GM18498 (cell line): Measurements from ENCODE around the gene ZNF501.
A peak's percentile ranks its signal among the peaks of the same experiment; 100 is the strongest.

Experiments
- ATAC-seq: cut with Tn5 transposase; IDR thresholded peaks from one replicate; pipeline ENCODE4 v1.9.1; 2021; ENCODE audit warnings: mild to moderate bottlenecking, moderate library complexity; ENCODE audit not compliant: unreplicated experiment

Gene ZNF501

DNA sequence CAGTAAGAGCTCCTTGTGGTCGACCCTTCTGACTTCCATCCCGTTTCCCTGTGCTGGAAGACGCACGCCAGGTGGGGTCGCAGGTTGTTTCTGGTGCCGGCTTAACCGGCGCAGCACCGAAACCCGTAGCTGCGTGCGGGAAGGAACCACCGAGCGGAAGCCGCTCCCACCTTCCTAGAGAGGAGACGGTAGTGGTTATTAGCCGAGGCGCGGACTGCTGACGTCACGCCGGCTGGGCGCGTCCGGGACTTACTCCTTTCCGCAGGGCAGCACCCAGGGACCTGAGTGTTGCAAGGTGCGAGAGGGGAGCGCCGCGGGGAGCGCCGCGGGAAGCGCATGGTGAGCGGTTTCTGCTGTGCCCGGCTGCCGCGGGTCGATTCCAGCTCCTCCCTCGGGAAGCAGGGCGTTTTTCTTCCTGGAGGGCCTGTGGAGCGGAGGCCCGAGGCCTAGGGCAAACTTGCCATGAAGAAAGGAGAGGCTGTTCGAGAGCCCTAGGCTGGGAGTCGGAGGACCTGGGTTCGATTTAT is at the start of gene ZNF501:
Gene ZNF501, plus strand, starts transcription at position 252 of the 527 bp plus-strand sequence. CDS start 4,787 bp downstream, outside the sequence.
- ATAC-seq, result peak; percentile 94

DNA sequence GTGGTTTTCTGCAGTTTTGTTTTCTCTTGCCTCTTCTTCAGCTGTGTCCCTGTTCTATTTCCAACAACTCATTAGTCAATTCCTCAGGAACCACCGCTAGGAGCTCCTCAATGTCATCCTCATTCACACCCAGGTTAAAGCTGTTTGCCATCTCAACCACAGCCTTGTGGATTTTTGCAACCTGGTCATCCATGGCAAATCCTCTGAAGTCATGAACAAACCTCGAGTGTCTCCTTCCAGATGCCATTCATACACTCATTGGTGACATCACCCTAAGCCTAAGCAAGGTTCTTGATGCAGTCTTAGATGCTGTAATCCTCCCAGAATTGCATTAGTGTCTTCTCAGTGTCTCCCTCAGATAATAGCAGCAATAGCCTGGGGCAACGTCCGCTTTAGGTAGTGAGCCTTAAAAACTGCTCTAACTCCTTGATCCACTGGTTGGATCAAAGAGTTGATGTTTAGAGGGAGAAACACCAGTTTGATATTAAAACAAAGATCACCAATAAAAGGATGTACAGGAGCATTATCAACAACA is 48.4 kb upstream of the ZNF501 start:
- ATAC-seq, result no peak

DNA sequence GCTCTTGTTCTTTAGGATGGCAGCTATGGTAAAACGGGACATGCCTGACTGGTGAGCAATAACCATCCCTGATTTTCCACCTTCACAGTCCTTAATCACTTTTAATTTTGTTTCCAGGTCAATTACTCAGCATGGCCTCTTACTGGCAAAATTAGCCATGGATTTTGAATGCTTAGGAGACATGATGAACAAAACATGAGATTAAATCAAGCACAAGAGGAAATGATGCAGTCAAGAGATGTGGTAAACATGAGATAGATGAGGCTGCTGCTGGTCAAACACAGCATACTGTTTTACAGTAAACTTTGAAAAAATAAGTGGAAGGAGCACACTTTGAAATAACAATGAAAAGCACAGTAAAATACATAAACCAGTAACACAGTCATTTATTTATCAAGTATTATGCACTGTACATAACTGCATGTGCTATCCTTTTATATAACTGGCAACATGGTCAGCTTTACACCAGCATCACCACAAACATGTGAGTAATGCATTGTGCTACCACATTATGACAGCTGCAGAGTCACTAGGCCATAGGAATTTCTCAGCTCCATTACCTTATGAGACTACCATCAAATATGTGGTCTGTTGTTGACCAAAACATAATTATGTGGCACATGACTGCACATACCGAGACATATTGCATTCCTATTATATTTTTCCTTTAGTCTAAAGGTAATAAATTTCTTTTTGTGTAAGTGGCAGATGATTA is 47.1 kb upstream of the ZNF501 start:
- ATAC-seq, result no peak

DNA sequence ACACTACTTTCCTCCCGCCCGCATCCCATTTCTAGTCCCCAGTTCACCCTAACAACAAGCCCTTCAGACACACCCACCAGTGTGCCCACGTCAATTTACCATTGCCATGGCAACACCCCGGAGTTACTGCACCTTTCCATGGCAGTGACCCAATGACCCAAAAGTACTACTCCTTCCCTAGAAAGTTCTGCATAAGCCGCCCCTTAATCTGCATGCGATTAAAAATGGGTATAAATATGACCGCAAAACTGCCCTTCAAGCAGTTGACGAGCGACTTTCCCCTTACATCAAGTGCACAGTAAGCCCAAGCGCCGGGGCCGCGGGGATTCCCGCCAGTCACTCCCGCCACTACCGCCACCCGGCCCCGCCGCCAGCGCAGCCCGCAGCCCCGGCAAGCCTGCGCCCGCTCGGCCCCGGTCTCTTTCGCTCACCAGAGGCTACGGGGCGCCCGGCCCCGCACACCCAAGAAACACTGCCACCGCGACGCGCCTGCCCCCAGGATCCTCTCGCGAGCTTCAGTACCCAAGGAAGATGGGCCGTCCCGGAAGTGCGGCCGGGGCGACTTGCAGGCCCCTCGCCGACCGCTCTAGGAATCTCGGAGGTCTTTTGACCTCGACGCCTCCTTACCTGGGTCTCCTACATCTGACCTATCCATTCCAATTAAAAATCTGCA is 44.2 kb upstream of the ZNF501 start:
- ATAC-seq, result peak; percentile 93

DNA sequence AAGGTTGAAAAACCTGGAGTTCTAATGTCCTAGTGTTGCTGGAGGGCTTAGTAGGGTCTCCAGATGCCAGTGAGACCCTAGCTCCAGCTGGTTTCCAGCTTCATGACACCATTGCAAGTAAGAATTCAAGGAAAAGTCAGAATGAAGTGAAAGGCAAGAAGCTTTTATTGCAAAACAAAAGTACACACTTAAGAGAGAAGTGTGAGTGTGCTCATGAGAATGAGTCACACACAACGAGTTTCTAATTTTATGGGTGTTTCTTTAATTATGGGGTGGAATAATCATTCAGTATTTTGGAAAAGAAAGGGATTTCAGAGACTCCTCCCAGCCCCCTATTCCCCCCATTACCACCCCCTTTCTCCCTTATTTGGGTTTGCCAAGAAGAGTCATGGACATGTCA is 41.5 kb upstream of the ZNF501 start:
- ATAC-seq, result no peak

DNA sequence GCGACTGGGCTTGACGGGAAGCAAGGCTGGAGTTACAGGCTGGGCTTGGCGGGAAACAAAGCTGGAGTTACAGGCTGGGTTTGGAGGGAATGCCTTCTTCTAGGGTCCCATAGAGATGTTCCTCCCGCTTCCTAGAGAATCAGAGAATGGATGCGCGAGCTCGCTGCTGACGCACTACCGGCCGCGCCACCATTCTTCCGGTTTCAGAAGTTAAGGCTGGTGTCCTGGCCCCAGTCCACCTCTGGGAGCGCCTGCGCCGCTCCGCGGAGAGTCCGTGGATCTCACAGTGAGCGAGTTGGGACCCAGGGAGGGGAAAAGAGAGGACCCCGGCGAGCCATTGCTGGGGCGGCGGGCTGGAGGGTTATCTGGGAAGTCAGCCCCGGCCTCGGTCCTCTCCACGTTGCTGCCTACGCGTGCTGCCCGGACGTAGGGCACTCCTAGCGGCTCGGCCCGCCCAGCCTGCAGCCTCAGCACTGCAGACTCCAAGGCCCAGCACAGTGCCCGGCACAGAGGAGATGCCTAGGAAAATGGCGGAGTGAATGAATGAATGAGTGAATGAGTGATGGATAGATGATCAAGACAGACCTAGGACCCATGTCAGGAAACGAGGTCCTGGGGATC is 16.9 kb upstream of the ZNF501 start, which contains the start of gene ZNF502:
Gene ZNF502, plus strand, starts transcription at position 206 of the 621 bp plus-strand sequence. CDS start 7,602 bp downstream, outside the sequence.
- no peak for ATAC-seq

DNA sequence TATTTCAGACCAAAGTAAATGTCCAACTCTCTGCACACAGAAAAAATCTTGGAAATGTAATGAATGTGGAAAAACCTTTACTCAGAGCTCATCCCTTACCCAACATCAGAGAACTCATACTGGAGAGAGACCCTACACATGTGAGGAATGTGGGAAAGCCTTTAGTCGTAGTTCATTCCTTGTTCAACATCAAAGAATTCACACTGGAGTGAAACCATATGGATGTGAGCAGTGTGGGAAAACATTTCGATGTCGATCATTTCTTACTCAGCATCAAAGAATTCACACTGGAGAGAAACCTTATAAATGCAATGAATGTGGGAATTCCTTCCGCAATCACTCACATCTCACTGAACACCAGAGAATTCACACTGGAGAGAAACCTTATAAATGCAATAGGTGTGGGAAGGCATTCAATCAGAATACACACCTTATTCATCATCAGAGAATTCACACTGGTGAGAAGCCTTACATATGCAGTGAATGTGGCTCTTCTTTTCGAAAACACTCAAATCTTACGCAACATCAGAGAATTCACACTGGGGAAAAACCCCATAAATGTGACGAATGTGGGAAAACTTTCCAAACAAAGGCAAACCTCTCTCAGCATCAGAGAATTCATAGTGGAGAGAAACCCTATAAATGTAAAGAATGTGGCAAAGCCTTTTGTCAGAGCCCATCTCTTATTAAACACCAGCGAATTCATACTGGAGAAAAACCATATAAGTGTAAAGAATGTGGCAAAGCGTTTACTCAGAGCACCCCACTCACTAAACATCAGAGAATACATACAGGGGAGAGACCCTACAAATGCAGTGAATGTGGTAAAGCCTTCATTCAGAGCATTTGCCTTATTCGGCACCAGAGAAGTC is 8.0 kb upstream of the ZNF501 start:
- no peak for ATAC-seq

DNA sequence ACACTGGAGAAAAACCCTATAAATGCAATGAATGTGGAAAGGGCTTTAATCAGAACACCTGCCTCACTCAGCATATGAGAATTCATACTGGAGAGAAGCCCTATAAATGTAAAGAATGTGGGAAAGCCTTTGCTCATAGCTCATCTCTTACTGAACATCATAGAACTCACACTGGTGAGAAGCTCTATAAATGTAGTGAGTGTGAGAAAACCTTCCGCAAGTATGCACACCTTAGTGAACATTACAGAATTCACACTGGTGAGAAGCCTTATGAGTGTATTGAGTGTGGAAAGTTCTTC is 7.4 kb upstream of the ZNF501 start:
- ATAC-seq, result no peak

DNA sequence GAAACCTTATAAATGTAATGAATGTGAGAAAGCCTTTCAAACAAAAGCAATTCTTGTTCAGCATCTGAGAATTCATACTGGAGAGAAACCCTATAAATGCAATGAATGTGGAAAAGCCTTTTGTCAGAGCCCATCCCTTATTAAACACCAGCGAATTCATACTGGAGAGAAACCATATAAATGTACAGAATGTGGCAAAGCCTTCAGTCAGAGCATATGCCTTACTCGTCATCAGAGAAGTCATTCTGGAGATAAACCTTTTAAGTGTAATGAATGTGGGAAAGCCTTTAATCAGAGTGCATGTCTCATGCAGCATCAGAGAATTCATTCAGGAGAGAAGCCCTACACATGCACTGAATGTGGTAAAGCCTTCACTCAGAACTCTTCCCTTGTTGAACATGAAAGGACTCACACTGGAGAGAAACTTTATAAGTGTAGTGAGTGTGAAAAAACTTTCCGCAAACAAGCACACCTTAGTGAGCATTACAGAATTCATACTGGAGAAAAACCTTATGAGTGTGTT is 5.3 kb downstream of the ZNF501 start:
- ATAC-seq, result no peak

DNA sequence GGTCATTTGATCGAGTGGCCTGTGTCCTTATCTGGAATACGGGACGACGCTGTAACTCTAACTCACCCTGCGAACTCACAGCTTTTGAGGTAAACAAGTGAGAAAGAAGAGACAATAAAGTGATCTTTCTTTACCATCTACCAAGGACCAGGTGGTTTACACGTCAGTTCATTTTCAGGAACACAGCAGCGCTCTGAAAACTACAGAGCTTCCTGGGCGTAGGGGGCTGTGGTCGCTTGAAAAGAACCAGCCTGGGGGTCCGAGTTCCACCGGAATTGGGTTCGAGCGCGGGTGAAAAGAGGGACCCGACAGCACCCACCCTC is 31.6 kb downstream of the ZNF501 start:
- no peak for ATAC-seq

DNA sequence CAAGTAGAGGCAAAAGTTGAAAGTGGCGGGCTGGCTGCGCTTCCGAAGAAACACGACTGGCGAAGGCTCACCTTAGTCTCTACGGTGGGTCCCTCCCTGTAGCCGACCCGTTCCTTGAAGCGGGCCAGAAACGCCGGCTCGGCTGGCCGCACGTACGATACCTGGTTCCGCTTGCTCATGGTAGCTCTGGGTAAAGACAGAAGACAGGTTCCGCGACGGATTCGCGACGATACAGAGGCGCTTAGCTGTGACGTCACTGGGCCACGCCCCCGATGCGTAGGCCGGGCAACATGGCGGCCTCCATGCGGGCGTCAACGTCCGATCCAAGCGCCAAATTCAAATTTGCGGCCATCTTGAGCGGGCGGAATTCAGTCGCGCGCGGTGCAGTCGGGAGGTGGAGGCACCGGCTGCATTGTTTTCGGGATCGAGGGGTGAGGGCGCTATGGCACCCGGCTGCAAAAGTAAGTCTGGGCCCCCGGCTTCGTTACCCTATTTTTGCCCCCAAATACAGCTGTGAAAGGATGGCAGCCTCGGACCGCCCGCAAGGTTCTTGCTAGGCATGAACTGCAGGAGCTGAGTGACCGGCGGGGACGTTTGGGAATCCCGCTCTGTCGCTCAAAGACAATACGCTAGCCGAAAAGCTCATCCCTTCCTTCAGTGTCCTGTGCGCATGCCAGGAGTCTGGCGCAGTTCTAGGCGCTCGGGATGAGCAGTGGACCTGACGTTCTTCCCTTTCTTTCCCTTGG is 32.2 kb downstream of the ZNF501 start, which contains the start of the genes KIAA1143 and KIF15:
Gene KIAA1143, minus strand, starts transcription at position 196 of the 746 bp plus-strand sequence. Its CDS starts 17 bp downstream, at position 179.
Gene KIF15, plus strand, starts transcription at position 371 of the 746 bp plus-strand sequence. Its CDS starts 72 bp downstream, at position 443.
- peak; percentile 88 for ATAC-seq

DNA sequence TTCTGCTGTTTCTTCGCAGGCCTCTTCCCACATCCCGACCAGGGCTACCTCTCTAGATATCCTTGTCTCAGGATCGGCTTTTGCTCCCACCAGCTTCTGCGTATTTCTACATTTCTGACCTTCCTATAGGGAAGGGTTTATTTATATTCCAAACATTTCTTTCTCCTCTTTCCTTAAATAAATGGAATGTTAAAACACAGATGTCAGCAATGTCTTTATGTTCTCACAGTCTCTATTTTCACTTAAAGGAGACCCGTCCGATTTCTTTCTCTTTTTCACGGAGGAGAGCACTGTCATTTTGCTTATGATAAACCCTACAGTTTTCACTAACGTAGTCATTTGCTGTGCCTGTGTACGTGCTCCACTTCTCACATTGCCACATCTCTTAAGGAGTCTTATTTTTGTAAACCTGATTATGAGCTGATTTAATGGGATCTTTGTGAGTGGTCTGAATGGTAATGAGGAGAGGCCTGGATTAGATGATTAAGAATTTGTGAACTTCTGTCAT is 32.8 kb downstream of the ZNF501 start:
- no peak for ATAC-seq

DNA sequence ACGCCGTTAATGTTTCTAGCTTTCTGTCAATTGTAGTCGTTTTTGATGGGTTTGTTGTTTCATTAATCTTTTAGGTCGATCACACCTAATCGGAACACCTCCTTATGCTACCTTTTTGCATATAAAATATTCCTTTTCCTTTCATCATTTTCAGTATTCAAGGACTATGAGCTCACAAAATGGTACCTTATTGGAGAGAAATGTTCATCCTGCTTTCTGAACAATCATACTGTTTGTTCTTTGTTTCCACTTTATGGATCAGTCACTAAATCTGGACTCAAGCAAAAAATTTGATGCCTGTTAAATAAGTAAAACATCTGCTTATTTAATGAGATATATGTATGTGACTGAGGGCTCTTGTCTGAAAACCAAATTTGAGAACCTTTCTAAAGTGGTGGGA is 33.3 kb downstream of the ZNF501 start:
- no peak for ATAC-seq

DNA sequence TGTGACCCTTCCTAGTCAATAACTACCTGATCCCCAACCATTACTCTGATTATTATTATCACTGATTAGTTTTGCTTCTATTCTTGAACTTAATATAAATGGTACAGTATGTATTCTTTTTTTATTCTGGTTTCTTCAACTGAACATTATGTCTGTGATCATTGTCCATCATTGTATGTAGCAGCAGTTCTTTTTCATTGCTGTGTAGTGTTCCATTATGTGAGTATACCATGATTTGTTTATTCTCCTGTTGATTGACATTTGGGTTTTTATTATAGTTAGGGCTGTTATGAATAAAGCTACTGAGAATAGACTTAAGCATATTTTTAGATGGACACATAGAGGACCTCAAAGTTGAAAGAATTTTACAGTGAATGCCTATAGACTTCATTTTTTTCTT is 34.8 kb downstream of the ZNF501 start:
- ATAC-seq, result no peak

DNA sequence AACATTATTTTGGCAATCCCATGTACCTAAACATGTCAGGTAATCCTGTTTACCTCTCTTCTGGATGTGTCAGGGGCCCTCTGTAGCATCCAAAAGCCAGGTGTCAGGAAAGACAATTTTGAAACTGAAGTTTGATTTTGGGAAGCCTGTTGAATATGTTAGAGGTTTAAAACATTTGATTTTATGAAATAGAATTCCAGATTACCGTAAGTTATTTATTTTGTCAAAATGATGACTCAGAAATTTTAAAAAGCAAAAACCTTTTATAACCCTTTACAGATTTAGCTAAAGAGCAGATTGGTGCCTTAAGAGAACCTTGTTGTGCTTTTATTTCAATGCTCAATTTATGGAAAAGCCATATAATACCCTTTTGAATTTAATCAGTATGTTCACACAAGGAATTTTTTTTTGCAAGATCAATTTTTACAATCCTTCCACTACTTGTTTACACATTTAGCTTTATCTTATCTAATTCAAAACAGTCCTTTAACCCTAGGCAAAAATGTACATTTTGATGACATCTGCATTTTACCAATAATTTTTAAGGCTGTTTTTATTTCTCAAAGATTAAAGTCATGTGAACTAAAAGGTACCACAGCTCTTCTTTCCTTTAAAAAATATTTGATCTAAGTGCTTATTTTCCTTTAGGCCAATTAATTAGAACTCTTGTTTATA is 42.1 kb downstream of the ZNF501 start:
- no peak for ATAC-seq

DNA sequence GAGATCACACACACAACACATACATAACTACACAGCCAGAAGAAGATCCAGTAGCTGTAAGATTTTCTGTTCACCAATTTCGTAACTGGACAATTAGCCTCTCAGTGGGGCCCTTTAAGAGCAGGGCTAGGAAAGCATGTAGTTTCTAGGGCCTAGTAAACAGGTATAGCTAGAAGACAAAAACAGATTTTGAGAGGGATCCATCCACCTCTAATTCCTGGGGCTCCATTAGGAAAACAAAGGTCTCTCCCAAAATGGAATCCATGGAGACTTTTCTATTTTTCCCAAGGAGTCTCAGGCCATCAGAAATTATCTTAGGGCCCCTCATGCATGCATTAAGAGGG is 42.6 kb downstream of the ZNF501 start:
- no peak for ATAC-seq

DNA sequence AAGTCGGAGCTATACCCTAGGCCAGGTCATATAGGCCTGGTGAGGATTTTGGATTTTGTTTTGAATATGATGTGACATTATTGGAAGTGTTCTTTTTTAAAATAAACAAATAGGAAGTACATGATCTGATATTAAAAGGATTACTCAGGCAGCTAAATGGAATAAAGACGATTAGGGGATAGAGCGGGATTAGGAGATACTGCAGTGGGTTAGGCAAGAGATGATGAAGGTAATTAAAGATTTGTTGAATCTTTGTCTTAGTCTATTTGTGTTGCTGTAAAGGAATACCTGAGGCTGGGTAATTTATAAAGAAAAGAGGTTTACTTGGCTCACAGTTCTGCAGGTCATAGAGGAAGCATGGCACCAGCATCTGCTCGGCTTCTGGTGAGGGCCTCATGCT is 53.5 kb downstream of the ZNF501 start:
- ATAC-seq, result no peak
